Neutrophil (primary cell): ENCODE data around the gene HPS4.
"Not testable (repeated sequence)": the region's sequence is repeated elsewhere in the genome, so short reads cannot be mapped to it uniquely, and the experiment has no call there.

Experiments
- H3K27ac ChIP-seq: fragments of 200-600 bp; sonication (generic); 2 replicates; pipeline ENCODE4 v1.5.1; 2016; ENCODE audit warnings: mild to moderate bottlenecking, moderate library complexity
- H3K27me3 ChIP-seq: fragments of 200-600 bp; sonication (generic); 2 replicates; pipeline ENCODE4 v1.6.0; 2016; ENCODE audit warnings: mild to moderate bottlenecking
- H3K36me3 ChIP-seq: fragments of 200-600 bp; sonication (generic); 2 replicates; pipeline ENCODE4 v1.5.1; 2017
- H3K4me1 ChIP-seq, 2 experiments: fragments of 200-600 bp in 1 of 2; sonication (generic) in 1 of 2; 1 replicate in 1 of 2; 2 replicates in 1 of 2; pipeline versions ENCODE4 v1.5.1 to v1.6.1; 2013 to 2016; ENCODE audit warnings: low read depth in 1 of 2, low read length in 1 of 2, mild to moderate bottlenecking in 1 of 2, moderate library complexity in 1 of 2; ENCODE audit not compliant: control insufficient read depth in 1 of 2, insufficient read depth in 1 of 2
- H3K4me3 ChIP-seq, 2 experiments: fragments of 200-600 bp in 1 of 2; sonication (generic) in 1 of 2; 1 replicate in 1 of 2; 2 replicates in 1 of 2; pipeline ENCODE4 v1.5.1; 2013 to 2016; ENCODE audit warnings: low read depth in 1 of 2, low read length in 1 of 2, mild to moderate bottlenecking in 1 of 2, moderate library complexity in 1 of 2
- H3K9me3 ChIP-seq: fragments of 200-600 bp; sonication (generic); 2 replicates; pipeline ENCODE4 v1.5.1; 2016
- CTCF ChIP-seq: fragments of 200-600 bp; sonication (generic); IDR thresholded peaks from 2 replicates; pipeline ENCODE4 v1.5.1; 2016; ENCODE audit warnings: antibody characterized with exemption

The HPS4 gene

GRCh38 chr22:26409719-26410335 lies 73.8 kb downstream of the HPS4 start:
- no peak for TF ChIP-seq CTCF
- Histone ChIP-seq H3K9me3 (no peaks in the 10 kb centered on the region), H3K27ac (no peak overlapping the region), H3K4me3 (no peak overlapping the region), H3K4me1 (peaks cover 5 to 6% of the 10 kb centered on the region in 2 experiments), H3K36me3 (no peaks in the 10 kb centered on the region), H3K27me3 (peaks cover 49% of the 10 kb centered on the region)

- peaks cover 8 to 13% of the 10 kb centered on the region in 2 experiments for H3K4me1 ChIP-seq
- not testable (repeated sequence) for H3K36me3 ChIP-seq, H3K4me3 ChIP-seq, H3K9me3 ChIP-seq, H3K27ac ChIP-seq
- H3K27me3 ChIP-seq = peaks cover 47% of the 10 kb centered on the region
Measured at GRCh38 chr22:26408562-26409220, 74.9 kb downstream of the HPS4 start.

DNA sequence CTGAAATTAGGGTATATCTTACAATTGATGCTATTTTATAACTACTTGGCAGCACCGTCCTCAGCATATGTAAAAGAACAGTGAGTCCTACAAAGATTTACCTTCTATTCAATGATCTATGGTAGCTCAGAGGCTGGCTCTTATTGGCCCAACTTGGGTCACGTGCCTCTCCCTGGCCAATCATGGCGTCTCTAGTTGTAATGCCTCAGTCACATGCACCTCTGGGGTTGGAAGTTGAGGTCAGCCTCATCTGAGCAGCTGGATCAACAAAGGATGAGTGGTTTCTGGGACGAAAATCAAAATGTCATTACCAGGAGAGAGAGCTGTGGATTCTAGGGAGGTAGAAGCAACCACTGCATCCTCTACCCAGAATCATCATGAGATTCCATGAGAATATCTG lies 77.5 kb downstream of the HPS4 start:
- Histone ChIP-seq H3K9me3 (no peaks in the 10 kb centered on the region), H3K27me3 (peaks cover 22% of the 10 kb centered on the region), H3K4me1 (peaks cover 8 to 13% of the 10 kb centered on the region in 2 experiments), H3K27ac (no peak overlapping the region), H3K4me3 (no peak overlapping the region), H3K36me3 (no peaks in the 10 kb centered on the region)
- TF ChIP-seq CTCF = no peak

DNA sequence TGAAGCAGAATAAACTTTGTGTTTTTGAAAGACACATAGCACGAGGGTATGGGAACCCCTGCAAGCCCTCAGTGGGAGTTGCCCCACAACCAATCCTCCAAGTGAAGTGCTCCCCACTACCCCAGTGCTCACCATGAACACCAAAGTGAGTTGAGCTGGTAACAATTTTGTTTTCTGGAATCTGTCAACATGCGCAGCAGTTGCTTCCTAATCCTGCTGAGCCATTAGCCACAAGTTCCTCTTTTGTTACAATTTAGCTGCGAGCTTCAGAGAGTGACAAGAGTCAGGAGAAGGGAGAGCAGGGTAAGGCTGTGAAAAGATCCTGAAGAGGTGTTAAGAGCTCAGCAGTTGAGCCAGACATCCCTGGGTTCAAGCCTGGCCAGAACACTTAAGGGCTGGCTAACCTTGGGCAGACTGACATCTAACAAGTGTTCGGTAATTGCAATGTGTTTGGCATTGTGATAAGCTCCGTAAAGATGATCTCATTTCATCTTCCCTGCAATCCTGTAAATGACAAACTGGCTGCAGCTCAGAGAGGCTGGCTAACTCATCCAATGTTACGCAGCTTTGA lies 78.6 kb downstream of the HPS4 start:
- no peak for TF ChIP-seq CTCF
- H3K36me3 ChIP-seq = no peaks in the 10 kb centered on the region
- H3K9me3 ChIP-seq = no peaks in the 10 kb centered on the region
- H3K4me1 ChIP-seq = peaks cover 8 to 13% of the 10 kb centered on the region in 2 experiments
- H3K27me3 ChIP-seq = peaks cover 13% of the 10 kb centered on the region
- H3K27ac ChIP-seq = peak overlapping the region; percentile 64
- no peak overlapping the region for H3K4me3 ChIP-seq

GRCh38 chr22:26401726-26402125 lies 81.9 kb downstream of the HPS4 start:
- Histone ChIP-seq H3K4me3 (no peak overlapping the region), H3K27me3 (peaks cover 10% of the 10 kb centered on the region), H3K36me3 (no peaks in the 10 kb centered on the region), H3K4me1 (peaks cover 8 to 13% of the 10 kb centered on the region in 2 experiments), H3K9me3 (no peaks in the 10 kb centered on the region), H3K27ac (no peak overlapping the region)
- TF ChIP-seq CTCF = no peak
